Gastroesophageal sphincter (tissue), 2 donors: ENCODE measurements around the gene TRIM29.

Experiments used
- EP300 ChIP-seq: sonication (generic); formaldehyde crosslinking; IDR thresholded peaks from one replicate; pipeline ENCODE4 v1.6.1; 2017; ENCODE audit warnings: antibody characterized with exemption, mild to moderate bottlenecking
- POLR2A ChIP-seq, 2 donors: fragments of 450-650 bp; IDR thresholded peaks; one replicate each; pipeline ENCODE4 v1.6.1; 2017; ENCODE audit warnings: antibody characterized with exemption in 2 of 2, mild to moderate bottlenecking in 2 of 2, moderate library complexity in 1 of 2

DNA sequence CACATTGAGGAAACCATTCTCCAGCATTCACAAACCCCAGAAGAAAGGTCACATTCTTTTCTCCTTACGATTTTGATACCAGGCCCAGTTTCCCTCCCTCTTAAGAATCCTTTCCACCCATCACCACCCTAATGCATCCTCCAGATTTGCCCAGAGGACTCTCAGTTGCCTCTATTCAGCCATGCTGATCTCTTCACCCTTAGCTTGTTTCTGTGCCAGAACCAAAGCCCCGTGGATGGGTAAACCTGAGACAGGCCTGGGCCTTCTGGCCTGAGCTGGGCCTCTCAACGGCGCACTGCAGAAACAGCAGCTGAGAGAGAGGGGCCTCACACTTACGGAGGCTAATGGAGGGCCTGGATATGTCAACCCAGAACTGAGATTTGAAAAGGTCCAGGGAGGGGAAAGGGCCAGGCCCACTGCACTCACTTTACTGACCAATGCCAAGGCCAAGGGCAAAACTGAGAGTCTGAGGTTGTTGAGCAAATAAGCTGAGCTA, 40.7 kb upstream of the TRIM29 start:
- TF ChIP-seq EP300 (no peak), POLR2A (IDR thresholded peaks at IDR 0.05) (no peak)
